Measurements from ENCODE around the gene LRRTM4. TPM values are rescaled to one million over a fixed set of nuclear protein-coding genes. Genes with fewer than 3 reads are reported as not detected.
"Not testable (repeated sequence)": the region's sequence is repeated elsewhere in the genome, so short reads cannot be mapped to it uniquely, and the experiment has no call there.

Gene LRRTM4
- total RNA-seq, 1 donor from 2014 or later = 0.98 TPM

- intact Hi-C loops (cut with DNase I) = no loop called here
- no peaks in the 10 kb centered on the region for H3K9me3 ChIP-seq
- no peak overlapping the region for H3K27ac ChIP-seq
- no peak for TF ChIP-seq POLR2AphosphoS5 (IDR thresholded peaks at IDR 0.05; ENCODE audit: insufficient read depth in 1 of 2, low read depth in 1 of 2)
- TF ChIP-seq, protein P1, sequence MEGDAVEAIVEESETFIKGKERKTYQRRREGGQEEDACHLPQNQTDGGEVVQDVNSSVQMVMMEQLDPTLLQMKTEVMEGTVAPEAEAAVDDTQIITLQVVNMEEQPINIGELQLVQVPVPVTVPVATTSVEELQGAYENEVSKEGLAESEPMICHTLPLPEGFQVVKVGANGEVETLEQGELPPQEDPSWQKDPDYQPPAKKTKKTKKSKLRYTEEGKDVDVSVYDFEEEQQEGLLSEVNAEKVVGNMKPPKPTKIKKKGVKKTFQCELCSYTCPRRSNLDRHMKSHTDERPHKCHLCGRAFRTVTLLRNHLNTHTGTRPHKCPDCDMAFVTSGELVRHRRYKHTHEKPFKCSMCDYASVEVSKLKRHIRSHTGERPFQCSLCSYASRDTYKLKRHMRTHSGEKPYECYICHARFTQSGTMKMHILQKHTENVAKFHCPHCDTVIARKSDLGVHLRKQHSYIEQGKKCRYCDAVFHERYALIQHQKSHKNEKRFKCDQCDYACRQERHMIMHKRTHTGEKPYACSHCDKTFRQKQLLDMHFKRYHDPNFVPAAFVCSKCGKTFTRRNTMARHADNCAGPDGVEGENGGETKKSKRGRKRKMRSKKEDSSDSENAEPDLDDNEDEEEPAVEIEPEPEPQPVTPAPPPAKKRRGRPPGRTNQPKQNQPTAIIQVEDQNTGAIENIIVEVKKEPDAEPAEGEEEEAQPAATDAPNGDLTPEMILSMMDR (IDR thresholded peaks at IDR 0.05) = no peak
- TF ChIP-seq POLR2A (IDR thresholded peaks at IDR 0.05) = no peak
- no peaks in the 10 kb centered on the region for H3K36me3 ChIP-seq
- DNase-seq (ENCODE audit: extremely low spot score in 2 of 2) = no peak
- no peaks in the 10 kb centered on the region for H3K4me1 ChIP-seq
- no peak overlapping the region for H3K4me3 ChIP-seq
- no peaks in the 10 kb centered on the region for H3K27me3 ChIP-seq
These were observed 713.4 kb downstream of the LRRTM4 start for GRCh38 chr2:76808732-76809131.

GRCh38 chr2:76793647-76794334 is 728.4 kb downstream of the LRRTM4 start:
- DNase-seq (ENCODE audit: extremely low spot score in 2 of 2) = no peak
- H3K27me3 ChIP-seq = no peaks in the 10 kb centered on the region
- H3K4me3 ChIP-seq = no peak overlapping the region
- intact Hi-C loops (cut with DNase I) = no loop called here
- no peaks in the 10 kb centered on the region for H3K4me1 ChIP-seq
- no peak overlapping the region for H3K27ac ChIP-seq
- no peaks in the 10 kb centered on the region for H3K36me3 ChIP-seq
- no peaks in the 10 kb centered on the region for H3K9me3 ChIP-seq
- TF ChIP-seq, protein P1 (IDR thresholded peaks at IDR 0.05) = no peak
- TF ChIP-seq POLR2AphosphoS5 (IDR thresholded peaks at IDR 0.05; ENCODE audit: insufficient read depth in 1 of 2, low read depth in 1 of 2) (no peak), POLR2A (IDR thresholded peaks at IDR 0.05) (no peak)

GRCh38 chr2:76781313-76781712 is 740.9 kb downstream of the LRRTM4 start:
- H3K27ac ChIP-seq; DNase-seq (ENCODE audit: extremely low spot score in 2 of 2); H3K36me3 ChIP-seq; H3K9me3 ChIP-seq; intact Hi-C loops (cut with DNase I); H3K4me1 ChIP-seq; H3K4me3 ChIP-seq; H3K27me3 ChIP-seq: not testable (repeated sequence)

DNA sequence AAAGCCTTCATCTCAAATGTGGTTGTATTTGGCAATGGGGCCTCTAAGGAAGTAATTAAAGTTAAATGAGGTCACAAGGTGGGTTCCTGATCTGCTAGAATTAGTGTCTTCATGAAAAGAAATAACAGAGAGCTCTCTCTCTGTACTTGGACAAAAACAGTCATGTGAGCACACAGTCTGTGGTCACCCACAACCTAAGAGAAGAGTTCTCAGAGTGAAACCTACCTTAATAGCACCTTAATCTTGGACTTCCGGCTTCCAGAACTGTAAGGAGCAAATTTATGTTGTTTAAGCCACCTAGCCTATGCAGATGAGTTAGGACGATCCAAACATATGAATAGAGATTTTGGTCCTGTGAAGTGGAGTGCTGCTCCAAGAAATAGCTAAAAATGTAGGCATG is 758.9 kb downstream of the LRRTM4 start:
- no peaks in the 10 kb centered on the region for H3K36me3 ChIP-seq
- no peak overlapping the region for H3K27ac ChIP-seq
- no peak overlapping the region for H3K4me3 ChIP-seq
- intact Hi-C loops (cut with DNase I) = no loop called here
- no peaks in the 10 kb centered on the region for H3K4me1 ChIP-seq
- H3K9me3 ChIP-seq = no peaks in the 10 kb centered on the region
- TF ChIP-seq POLR2AphosphoS5 (IDR thresholded peaks at IDR 0.05; ENCODE audit: insufficient read depth in 1 of 2, low read depth in 1 of 2) (no peak), POLR2A (IDR thresholded peaks at IDR 0.05) (no peak)
- TF ChIP-seq, protein P1 (IDR thresholded peaks at IDR 0.05) = no peak
- H3K27me3 ChIP-seq = no peaks in the 10 kb centered on the region
- DNase-seq (ENCODE audit: extremely low spot score in 2 of 2) = no peak

DNA sequence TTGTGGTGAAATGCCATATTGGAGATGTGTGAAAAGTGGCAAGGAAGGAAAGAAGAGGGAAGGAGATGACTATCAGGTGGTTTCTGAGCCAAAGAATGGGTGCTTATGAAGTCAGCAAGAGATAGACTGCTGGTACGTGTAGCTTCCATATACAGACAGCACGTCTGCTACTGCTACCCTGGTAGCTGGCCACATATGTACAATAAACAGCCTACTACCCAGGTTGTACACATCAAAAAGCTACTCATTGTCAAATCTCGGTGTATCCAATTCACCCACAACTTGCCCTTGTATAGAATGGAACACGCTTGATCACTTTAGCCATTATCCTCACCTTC is 761.8 kb downstream of the LRRTM4 start:
- DNase-seq (ENCODE audit: extremely low spot score in 2 of 2) = no peak
- TF ChIP-seq POLR2AphosphoS5 (IDR thresholded peaks at IDR 0.05; ENCODE audit: insufficient read depth in 1 of 2, low read depth in 1 of 2) = no peak
- no peak for TF ChIP-seq POLR2A (IDR thresholded peaks at IDR 0.05)
- TF ChIP-seq, protein P1 (IDR thresholded peaks at IDR 0.05) = no peak
- intact Hi-C loops (cut with DNase I) = no loop called here
- H3K9me3 ChIP-seq = no peaks in the 10 kb centered on the region
- H3K36me3 ChIP-seq = no peaks in the 10 kb centered on the region
- no peak overlapping the region for H3K27ac ChIP-seq
- H3K4me3 ChIP-seq = no peak overlapping the region
- H3K4me1 ChIP-seq = no peaks in the 10 kb centered on the region
- no peaks in the 10 kb centered on the region for H3K27me3 ChIP-seq

Measured in vagina (tissue), 2 donors.